Stimulated activated CD8-positive, alpha-beta memory T cell treated with anti-CD3 and anti-CD28 coated beads, Interleukin-7, amount 100 ng/mL, for 1 hour (primary cell): ENCODE data around the gene PSMA7.

Source experiments
- DNase-seq, 2 donors: peaks; one replicate each; pipeline ENCODE4 v3.0.0-alpha.2; 2020; ENCODE audit warnings: low read depth in 2 of 2

Gene PSMA7

GRCh38 chr20:62143081-62143956 lies at the start of gene PSMA7, which contains the start of gene SS18L1:
PSMA7 (minus strand) TSS chr20:62143394; CDS start chr20:62143303, 91 bp downstream.
SS18L1 (plus strand) TSS chr20:62143769; CDS start chr20:62143821, 52 bp downstream.
- peak; percentile 65 to 71 for DNase-seq

GRCh38 chr20:62192635-62193034 lies 49.4 kb upstream of the PSMA7 start:
- no peak for DNase-seq

- no peak for DNase-seq
Observed at GRCh38 chr20:62191781-62192559, 48.8 kb upstream of the PSMA7 start.

DNA sequence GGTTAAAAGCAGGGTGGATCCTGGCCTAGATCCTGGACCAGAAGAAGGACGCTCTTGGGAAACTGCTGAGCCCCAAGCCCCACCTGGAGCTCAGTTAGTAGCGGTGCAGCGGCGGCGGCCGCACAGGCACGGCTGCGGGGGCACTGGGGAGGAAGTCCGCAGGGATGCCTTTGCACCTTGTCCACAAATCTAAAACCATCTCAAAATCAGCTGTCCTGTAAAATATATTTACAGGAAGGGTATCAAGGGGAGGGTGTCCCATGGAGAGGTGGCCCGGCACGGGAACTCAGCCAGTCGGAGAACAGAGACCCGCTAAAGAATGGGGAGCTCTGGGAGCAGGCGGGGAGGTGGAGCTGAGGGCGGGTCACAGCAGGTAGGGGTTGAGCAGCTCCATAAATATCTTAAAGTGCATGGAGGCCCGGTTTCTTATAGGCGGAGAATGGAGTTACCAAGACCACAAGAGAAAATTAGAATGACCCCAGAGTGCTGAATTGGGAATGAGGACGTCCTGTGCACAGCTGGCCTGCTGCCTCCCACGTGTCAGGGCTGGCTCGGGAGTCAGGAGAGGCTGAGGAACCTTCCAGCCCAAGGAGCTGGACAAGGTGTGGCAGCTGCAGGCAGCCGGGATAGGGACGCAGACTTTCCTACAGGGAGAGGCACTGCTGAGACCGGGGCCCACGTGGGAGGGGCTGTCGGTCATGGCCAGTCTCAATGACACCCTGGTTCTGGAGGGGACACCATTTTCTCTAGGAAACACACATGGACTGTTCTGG lies 47.6 kb upstream of the PSMA7 start:
- DNase-seq = no peak

- DNase-seq = no peak
Observed at GRCh38 chr20:62186887-62187866, 44.0 kb upstream of the PSMA7 start.

DNA sequence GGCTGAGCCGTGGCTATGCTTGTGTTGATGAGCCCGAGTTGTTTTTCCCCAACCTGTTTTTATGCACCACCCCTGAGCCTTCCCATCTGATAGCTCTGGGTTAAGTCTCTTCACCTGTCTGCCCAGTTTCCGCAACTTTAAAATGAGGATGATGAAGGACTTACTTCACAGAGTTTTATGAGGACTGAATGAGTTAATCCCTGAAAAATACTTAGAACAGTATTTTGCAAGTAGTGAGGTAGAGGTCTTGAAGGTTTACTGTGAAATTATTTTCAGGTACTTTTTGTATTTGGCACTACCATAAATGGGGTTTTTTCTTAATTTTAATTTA lies 42.9 kb upstream of the PSMA7 start:
- DNase-seq = no peak

DNA sequence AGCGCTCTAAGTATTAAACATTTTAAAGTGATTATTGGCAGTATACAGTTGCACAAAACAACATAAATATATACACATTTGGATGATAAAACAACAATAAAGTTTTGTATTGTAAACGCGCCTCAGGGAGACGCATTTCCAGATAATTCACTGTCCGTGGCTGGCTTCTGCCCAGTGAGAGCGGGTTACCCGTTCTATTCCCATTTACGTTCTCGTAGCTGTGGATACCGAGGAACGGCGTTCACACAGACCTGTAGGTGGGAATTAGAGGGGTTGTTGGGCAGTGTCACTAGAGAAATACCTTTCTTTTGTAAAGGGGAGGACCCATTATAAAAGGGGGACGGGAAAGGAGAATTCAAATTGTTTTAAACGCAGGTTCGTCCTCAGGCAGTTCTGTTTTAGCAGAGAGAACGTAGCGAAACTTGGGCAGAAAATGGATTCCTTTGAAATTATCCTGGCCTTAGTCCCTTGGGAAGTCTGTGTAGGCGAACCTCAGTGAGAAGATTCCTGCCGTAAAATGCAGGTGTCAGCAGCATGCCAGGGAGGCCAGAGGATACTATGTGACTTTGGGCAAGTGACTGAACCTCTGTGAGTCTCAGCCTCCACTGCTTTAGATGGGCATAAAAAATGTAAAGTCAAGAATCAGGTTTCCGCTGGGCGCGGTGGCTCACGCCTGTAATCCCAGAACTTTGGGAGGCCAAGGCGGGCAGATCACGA lies 40.4 kb upstream of the PSMA7 start:
- no peak for DNase-seq

GRCh38 chr20:62182469-62183425 lies 39.6 kb upstream of the PSMA7 start, which contains the start of gene MTG2:
MTG2 (plus strand) TSS chr20:62183028; CDS start chr20:62193421, 10,393 bp downstream.
- peak; percentile 88 to 91 for DNase-seq

GRCh38 chr20:62181808-62182207 lies 38.6 kb upstream of the PSMA7 start:
- DNase-seq = no peak

DNA sequence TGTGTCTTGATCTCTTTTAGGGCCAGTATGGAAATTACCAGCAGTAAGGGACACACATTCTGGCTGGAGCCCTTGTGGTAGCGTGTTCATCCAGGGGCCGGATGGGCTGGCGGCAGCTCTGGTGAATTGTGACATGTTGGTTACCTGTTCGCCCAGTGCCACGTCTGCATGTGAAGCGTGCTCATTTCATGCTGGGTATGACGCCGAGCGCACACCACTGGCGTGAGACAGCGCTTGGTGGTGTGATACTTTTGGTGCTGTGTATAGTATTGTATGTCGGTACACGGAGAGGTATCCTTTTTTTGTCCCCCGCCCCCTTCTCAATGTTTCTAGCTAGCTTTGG lies 35.9 kb upstream of the PSMA7 start:
- DNase-seq = no peak

- no peak for DNase-seq
Observed at GRCh38 chr20:62178316-62179161, 35.3 kb upstream of the PSMA7 start.

DNA sequence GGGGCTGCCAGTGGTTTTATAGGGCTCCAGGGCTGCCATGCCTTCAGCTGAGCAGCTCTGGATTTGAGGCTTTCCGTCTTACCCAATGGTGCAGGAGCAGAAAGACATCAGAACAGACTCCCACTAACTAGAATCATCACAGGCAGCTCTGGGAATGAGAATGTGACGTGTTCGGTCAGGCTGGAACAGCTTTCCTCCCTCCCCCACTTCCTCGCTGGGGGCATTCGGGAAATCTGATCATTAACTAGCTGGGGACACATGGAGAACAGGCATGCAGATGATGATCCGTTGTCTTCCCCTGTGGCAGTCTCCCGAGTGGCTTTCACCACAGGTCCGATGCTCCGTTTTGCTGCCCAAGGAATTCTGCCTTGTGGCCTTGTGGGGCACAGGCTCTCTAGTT lies 34.1 kb upstream of the PSMA7 start:
- no peak for DNase-seq

GRCh38 chr20:62176866-62177265 lies 33.7 kb upstream of the PSMA7 start:
- DNase-seq = no peak

DNA sequence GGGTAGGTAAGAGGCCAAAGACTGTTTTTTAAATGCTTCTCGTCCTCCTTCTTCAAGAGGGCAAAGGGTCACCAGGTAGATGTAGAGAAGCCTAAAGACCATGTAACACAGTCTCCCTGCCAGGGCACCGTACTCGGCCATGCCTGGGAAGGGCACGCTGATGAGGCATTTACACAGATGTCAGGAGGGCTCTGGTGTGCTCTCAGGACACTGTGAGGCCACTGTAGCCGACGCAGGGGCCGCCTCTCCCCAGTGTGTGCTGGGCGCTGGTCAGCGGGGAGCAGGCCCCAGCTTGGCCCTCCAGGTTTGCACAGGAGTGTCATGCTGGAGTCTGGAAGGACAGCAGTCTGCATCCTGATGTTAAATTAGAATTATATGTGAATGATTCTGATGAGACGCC lies 32.5 kb upstream of the PSMA7 start:
- DNase-seq = no peak

DNA sequence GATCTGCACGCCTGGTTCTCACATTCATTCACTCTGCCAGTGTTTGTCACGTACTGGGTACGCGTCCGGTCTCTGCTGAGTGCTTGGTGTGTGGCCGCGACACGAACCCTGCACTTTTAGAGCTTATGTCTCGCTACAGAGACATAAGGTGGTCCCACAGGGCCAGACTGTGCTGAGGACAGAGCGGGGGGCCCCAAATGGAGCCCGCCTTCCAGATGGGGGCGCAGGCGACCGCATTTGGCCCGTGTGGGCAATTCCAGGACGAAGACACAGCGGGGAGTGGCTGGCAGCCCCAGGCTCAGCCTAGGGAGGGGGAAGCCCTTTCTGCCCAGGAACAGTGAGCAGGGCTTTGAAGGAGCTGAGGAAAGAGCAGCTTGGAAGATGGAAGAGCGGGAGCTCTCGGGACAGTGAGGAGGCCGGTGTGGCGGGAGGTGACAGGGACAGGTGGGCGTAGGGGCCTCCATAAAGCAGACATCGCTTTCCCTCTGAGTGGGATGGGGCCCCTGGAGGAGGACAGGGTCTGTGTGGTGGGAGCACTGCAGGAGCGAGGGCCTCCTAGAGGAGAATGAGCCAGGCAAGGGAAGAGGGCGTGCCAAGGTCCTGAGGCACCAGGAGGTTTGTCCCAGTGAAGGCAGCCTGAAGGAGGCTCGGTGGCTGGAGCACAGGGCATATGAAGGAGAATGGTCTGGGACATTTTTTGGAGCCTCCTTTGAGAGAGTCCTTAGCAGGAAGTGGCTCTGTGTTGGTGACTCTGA lies 31.9 kb upstream of the PSMA7 start:
- no peak for DNase-seq

- no peak for DNase-seq
Observed at GRCh38 chr20:62174021-62174804, 31.0 kb upstream of the PSMA7 start.

GRCh38 chr20:62172666-62173065 lies 29.5 kb upstream of the PSMA7 start:
- no peak for DNase-seq
